Endothelial cell of umbilical vein (primary cell): ENCODE data around the gene TMEM43. TPM values are rescaled to one million over a fixed set of nuclear protein-coding genes. Genes with fewer than 3 reads are reported as not detected.

Experiments
- BruUV-seq: library from RNA; stranded (reverse); fragments of 400-500 nt; replicated peaks from 2 replicates; lab custom pipeline; 2021; lab: Mats Ljungman, UMichigan
- CTCF ChIA-PET: fragments of 300-600, 350-600 bp; sonication (Branson Sonifier 250); formaldehyde crosslinking; loops from one replicate; lab custom pipeline; 2021; ENCODE audit warnings: antibody characterized with exemption, inconsistent platforms; lab: Charles Lee
- POLR2A ChIA-PET: fragments of 300-600, 350-600 bp; sonication (Branson Sonifier 250); formaldehyde crosslinking; loops from one replicate; lab custom pipeline; 2021; ENCODE audit warnings: antibody characterized with exemption, inconsistent platforms; lab: Charles Lee
- DNase-seq: peaks from one replicate; pipeline ENCODE4 v3.0.0-alpha.2; 2011; ENCODE audit warnings: low read depth, low spot score
- FAIRE-seq: peaks from 2 replicates; lab custom pipeline; 2011; peaks lifted over from hg19 to GRCh38; lab: Jason Lieb, UNC
- H2AFZ ChIP-seq: 2 replicates; pipeline ENCODE4 v1.6.0; 2012; ENCODE audit warnings: low read depth, low read length, control low read depth, inconsistent platforms
- H3K27ac ChIP-seq: 2 replicates; pipeline ENCODE4 v1.5.1; 2011; ENCODE audit warnings: low read depth, mild to moderate bottlenecking, control low read depth, low read length, moderate library complexity; ENCODE audit not compliant: insufficient read depth
- H3K27me3 ChIP-seq, 2 experiments: 2 replicates each; pipeline versions ENCODE4 v1.6.0 to v1.6.1; 2011; ENCODE audit warnings: low read length in 2 of 2, mixed read lengths in 1 of 2; ENCODE audit not compliant: control insufficient read depth in 2 of 2, insufficient read depth in 2 of 2
- H3K36me3 ChIP-seq, 2 experiments: 2 replicates in 1 of 2; 3 replicates in 1 of 2; pipeline ENCODE4 v1.5.1; 2011; ENCODE audit warnings: low read length in 2 of 2, mild to moderate bottlenecking in 1 of 2, moderate library complexity in 1 of 2; ENCODE audit not compliant: control insufficient read depth in 2 of 2, insufficient read depth in 2 of 2; ENCODE audit errors: extremely low read depth in 1 of 2
- H3K4me1 ChIP-seq: 3 replicates; pipeline ENCODE4 v1.5.1; 2011; ENCODE audit warnings: mild to moderate bottlenecking, low read length; ENCODE audit not compliant: control insufficient read depth, insufficient read depth; ENCODE audit errors: extremely low read depth
- H3K4me2 ChIP-seq: 2 replicates; pipeline ENCODE4 v1.6.1; 2011; ENCODE audit warnings: low read length, control low read depth, mixed read lengths; ENCODE audit not compliant: insufficient read depth
- H3K4me3 ChIP-seq, 3 experiments: fragments of 200-600 bp in 1 of 3; sonication (generic), shearing (Covaris generic) in 1 of 3; replicated peaks in 1 of 3; 2 replicates each; pipeline ENCODE4 v1.5.1; 2011 to 2016; ENCODE audit warnings: control low read depth in 3 of 3, low read length in 3 of 3, mild to moderate bottlenecking in 2 of 3, inconsistent platforms in 1 of 3, low read depth in 1 of 3, moderate library complexity in 1 of 3; ENCODE audit not compliant: insufficient read depth in 1 of 3
- H3K79me2 ChIP-seq: 2 replicates; pipeline ENCODE4 v1.6.0; 2012; ENCODE audit warnings: low read length, inconsistent platforms; ENCODE audit not compliant: control insufficient read depth, insufficient read depth
- H3K9ac ChIP-seq: replicated peaks from 2 replicates; pipeline ENCODE3; 2011; ENCODE audit warnings: low read length, control low read depth; ENCODE audit not compliant: insufficient read depth; ENCODE audit errors: extremely low read depth
- H3K9me1 ChIP-seq: replicated peaks from 3 replicates; pipeline ENCODE4 v1.6.0; 2011; ENCODE audit warnings: mild to moderate bottlenecking, low read length; ENCODE audit not compliant: control insufficient read depth, insufficient read depth; ENCODE audit errors: extremely low read depth
- H3K9me3 ChIP-seq: replicated peaks from 2 replicates; pipeline ENCODE4 v1.5.1; 2012; ENCODE audit warnings: low read length, inconsistent platforms; ENCODE audit not compliant: control insufficient read depth, insufficient read depth
- H4K20me1 ChIP-seq: replicated peaks from 2 replicates; pipeline ENCODE3; 2011; ENCODE audit warnings: mild to moderate bottlenecking, low read length; ENCODE audit not compliant: control insufficient read depth, insufficient read depth; ENCODE audit errors: extremely low read depth
- CTCF ChIP-seq, 2 donors: IDR thresholded peaks; 1 replicate in 1 of 2; 2 replicates in 1 of 2; pipeline ENCODE4 v1.5.1; 2011; ENCODE audit warnings: low read length in 2 of 2, mild to moderate bottlenecking in 2 of 2, moderate library complexity in 2 of 2, control low read depth in 1 of 2, inconsistent platforms in 1 of 2, low read depth in 1 of 2; ENCODE audit not compliant: insufficient read depth in 1 of 2; ENCODE audit errors: extremely low read depth in 1 of 2
- EZH2 ChIP-seq: IDR thresholded peaks from 2 replicates; pipeline ENCODE4 v1.6.1; 2012; ENCODE audit warnings: borderline replicate concordance, low read depth, mild to moderate bottlenecking, moderate library complexity, low read length, inconsistent platforms; ENCODE audit not compliant: severe bottlenecking
- FOS ChIP-seq: IDR thresholded peaks from 2 replicates; pipeline ENCODE4 v1.6.1; 2011; ENCODE audit warnings: mild to moderate bottlenecking, low read length, moderate library complexity, borderline replicate concordance; ENCODE audit not compliant: insufficient read depth
- GATA2 ChIP-seq: IDR thresholded peaks from 2 replicates; pipeline ENCODE4 v1.7.0; 2011; ENCODE audit warnings: low read depth, mild to moderate bottlenecking, moderate library complexity, mixed read lengths, low read length; ENCODE audit not compliant: insufficient read length, insufficient read depth
- JUN ChIP-seq: IDR thresholded peaks from 2 replicates; pipeline ENCODE4 v1.6.1; 2011; ENCODE audit warnings: borderline replicate concordance, low read depth; ENCODE audit not compliant: insufficient read length, insufficient read depth
- MAX ChIP-seq: IDR thresholded peaks from 2 replicates; pipeline ENCODE4 v1.6.1; 2011; ENCODE audit not compliant: insufficient read depth, insufficient read length
- MYC ChIP-seq: IDR thresholded peaks from one replicate; pipeline ENCODE4 v1.6.1; 2011; ENCODE audit warnings: mild to moderate bottlenecking, low read depth, low read length
- POLR2A ChIP-seq: IDR thresholded peaks from 2 replicates; pipeline ENCODE4 v1.6.1; 2012; ENCODE audit warnings: low read depth, mild to moderate bottlenecking, control low read depth, low read length
- POLR2AphosphoS5 ChIP-seq: IDR thresholded peaks from 2 replicates; pipeline ENCODE4 v1.6.1; 2012; ENCODE audit warnings: low read depth, mild to moderate bottlenecking, control low read depth, low read length, moderate library complexity; ENCODE audit not compliant: insufficient read depth
- dilution Hi-C: fragments of 300-500 bp; cut with MboI; formaldehyde crosslinking; loops from one replicate; pipeline ENCODE4 v1.15.0; 2019; ENCODE audit warnings: low sequenced_read_pairs; ENCODE audit not compliant: extremely low pct_ligation_motif_present
- intact Hi-C: fragments of 100-400 bp; cut with micrococcal nuclease; formaldehyde crosslinking; loops from one replicate; pipeline ENCODE4 v1.10.0; 2022
- polyA plus RNA-seq, 4 experiments: library from polyadenylated mRNA; depleted of rRNA in 3 of 4; stranded (reverse) in 3 of 4; unstranded in 1 of 4; fragments of >200 nt; gene quantifications; 2 replicates each; pipeline versions ENCODE4 v1.2.1 to v1.2.3, GENCODE V29; 2011 to 2012; ENCODE audit warnings: missing spikeins in 1 of 4
- total RNA-seq: library from RNA; stranded (reverse); gene quantifications from 2 replicates; pipeline ENCODE4 v1.2.3, GENCODE V29; 2021

The TMEM43 gene
- total and polyA plus RNA-seq, 2 donors (not counting 3 experiments of a cell fraction or from before 2014, with no cell fraction given): 80.6 to 119 TPM

GRCh38 chr3:14150491-14151230 is 25.8 kb downstream of the TMEM43 start:
- Histone ChIP-seq H4K20me1 (no peaks in the 10 kb centered on the region), H3K79me2 (no peaks in the 10 kb centered on the region), H2AFZ (no peak overlapping the region), H3K4me2 (no peak overlapping the region), H3K36me3 (peaks cover 2 to 12% of the 10 kb centered on the region in 2 experiments), H3K4me1 (peaks cover 5% of the 10 kb centered on the region), H3K4me3 (no peak overlapping the region), H3K9me1 (no peaks in the 10 kb centered on the region), H3K9ac (no peak overlapping the region), H3K27ac (no peak overlapping the region), H3K9me3 (no peaks in the 10 kb centered on the region), H3K27me3 (no peaks in the 10 kb centered on the region)
- DNase-seq (no peak), FAIRE-seq (no peak)
- TF ChIP-seq MYC (no peak), CTCF (IDR thresholded peaks at IDR 0.05; ENCODE audit: extremely low read depth in 1 of 2, insufficient read depth in 1 of 2, low read depth in 1 of 2, low read length in 2 of 2) (no peak), FOS (no peak), POLR2A (no peak), EZH2 (no peak), MAX (no peak), JUN (no peak), POLR2AphosphoS5 (no peak), GATA2 (no peak)
- intact Hi-C loops (no loop called here), dilution Hi-C loops (no loop called here)
- ChIA-PET POLR2A (no interaction called here), CTCF (interaction anchor here (1.2 kb wide), 1 partner anchor 26 kb away, joined by 3 read pairs; the partner anchor contains the start of genes CHCHD4 and TMEM43)
- BruUV-seq: no TSS peak
